Caco-2 (cell line): Measurements from ENCODE around the gene RPIA. TPM values are rescaled to one million over a fixed set of nuclear protein-coding genes. Genes with fewer than 3 reads are reported as not detected.

Source experiments
- BruUV-seq: library from RNA; stranded (reverse); fragments of 400-500 nt; replicated peaks from 2 replicates; lab custom pipeline; 2021; lab: Mats Ljungman, UMichigan
- CTCF ChIA-PET: fragments of 300-600 bp; sonication (Branson Sonifier 250); formaldehyde crosslinking; loops from one replicate; lab custom pipeline; 2022; ENCODE audit warnings: antibody characterized with exemption; lab: Charles Lee
- POLR2A ChIA-PET: fragments of 300-600 bp; sonication (Branson Sonifier 250); formaldehyde crosslinking; loops from one replicate; lab custom pipeline; 2022; ENCODE audit warnings: antibody characterized with exemption; lab: Charles Lee
- DNase-seq, 2 experiments: peaks; one replicate each; pipeline versions ENCODE4 v3.0.0 to v3.0.0-alpha.2; 2020 to 2022
- H3K27me3 ChIP-seq: replicated peaks from 2 replicates; pipeline ENCODE4 v1.6.0; 2011; ENCODE audit warnings: low read length; ENCODE audit not compliant: control insufficient read depth, insufficient read depth
- H3K36me3 ChIP-seq: 2 replicates; pipeline ENCODE4 v1.5.1; 2011; ENCODE audit warnings: low read length; ENCODE audit not compliant: control insufficient read depth, insufficient read depth
- H3K4me1 ChIP-seq: fragments of 250-450 bp; sonication (Bioruptor Pico); 2 replicates; pipeline ENCODE4 v1.5.1; 2020; ENCODE audit warnings: mild to moderate bottlenecking
- H3K4me3 ChIP-seq: 2 replicates; pipeline ENCODE4 v1.5.1; 2011; ENCODE audit warnings: low read depth, mild to moderate bottlenecking, control low read depth, low read length
- H3K9me3 ChIP-seq: fragments of 250-450 bp; sonication (Bioruptor Pico); 2 replicates; pipeline ENCODE4 v1.5.1; 2020; ENCODE audit warnings: mild to moderate bottlenecking, moderate library complexity
- H3K27ac Mint-ChIP-seq: one replicate; pipeline ENCODE4 v1.8.0; 2022; ENCODE audit warnings: mixed read lengths; ENCODE audit not compliant: unreplicated experiment
- H3K27me3 Mint-ChIP-seq: one replicate; pipeline ENCODE4 v1.8.0; 2022; ENCODE audit warnings: mixed read lengths; ENCODE audit not compliant: insufficient read depth, unreplicated experiment
- H3K36me3 Mint-ChIP-seq: one replicate; pipeline ENCODE4 v1.8.0; 2022; ENCODE audit warnings: mild to moderate bottlenecking, mixed read lengths; ENCODE audit not compliant: insufficient read depth, unreplicated experiment
- H3K4me1 Mint-ChIP-seq: one replicate; pipeline ENCODE4 v1.8.0; 2022; ENCODE audit warnings: low read depth, mixed read lengths; ENCODE audit not compliant: unreplicated experiment
- H3K4me3 Mint-ChIP-seq: one replicate; pipeline ENCODE4 v1.8.0; 2022; ENCODE audit warnings: mild to moderate bottlenecking, moderate library complexity, mixed read lengths; ENCODE audit not compliant: unreplicated experiment
- H3K9me3 Mint-ChIP-seq: one replicate; pipeline ENCODE4 v1.8.0; 2022; ENCODE audit warnings: mixed read lengths; ENCODE audit not compliant: unreplicated experiment
- intact Hi-C: fragments of 100-400 bp; cut with micrococcal nuclease; formaldehyde crosslinking; loops from one replicate; pipeline ENCODE4 v1.10.0; 2022; ENCODE audit not compliant: unreplicated experiment
- total RNA-seq: library from RNA; stranded (reverse); gene quantifications from 2 replicates; pipeline ENCODE4 v1.2.3, GENCODE V29; 2022
- TF ChIP-seq, protein P1 (sequence below), 2 experiments: fragments of 200-600 bp in 1 of 2; IDR thresholded peaks; 1 replicate in 1 of 2; 2 replicates in 1 of 2; pipeline versions ENCODE4 v1.5.1 to v1.8.0; 2011 to 2022; ENCODE audit warnings: antibody characterized with exemption in 1 of 2, control low read depth in 1 of 2, inconsistent platforms in 1 of 2, low read depth in 1 of 2, low read length in 1 of 2, mild to moderate bottlenecking in 1 of 2, moderate library complexity in 1 of 2; ENCODE audit not compliant: insufficient read depth in 1 of 2, severe bottlenecking in 1 of 2, unreplicated experiment in 1 of 2

Gene RPIA
- total RNA-seq, 1 experiment from 2014 or later = 33.7 TPM

DNA sequence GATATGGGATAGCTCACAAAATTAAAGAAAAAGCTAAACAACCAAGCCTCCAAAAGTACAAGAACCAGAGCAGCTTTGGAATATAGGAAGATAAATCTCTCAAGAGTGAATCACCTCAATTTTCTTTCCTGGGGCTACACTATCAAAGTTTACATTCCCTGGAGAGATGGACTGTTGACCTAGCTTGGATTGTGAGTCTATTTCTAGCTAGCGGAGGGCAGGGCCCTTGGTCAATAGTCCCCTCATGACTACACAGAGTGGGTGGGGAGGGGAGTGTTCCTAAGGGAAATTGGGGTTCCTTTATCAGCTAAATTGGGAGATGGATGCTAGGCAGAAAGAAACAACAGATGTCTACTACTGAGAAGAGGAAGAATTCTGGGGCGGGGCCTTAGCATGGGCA, 34.3 kb upstream of the RPIA start:
- intact Hi-C loops = no loop called here
- TF ChIP-seq, protein P1, sequence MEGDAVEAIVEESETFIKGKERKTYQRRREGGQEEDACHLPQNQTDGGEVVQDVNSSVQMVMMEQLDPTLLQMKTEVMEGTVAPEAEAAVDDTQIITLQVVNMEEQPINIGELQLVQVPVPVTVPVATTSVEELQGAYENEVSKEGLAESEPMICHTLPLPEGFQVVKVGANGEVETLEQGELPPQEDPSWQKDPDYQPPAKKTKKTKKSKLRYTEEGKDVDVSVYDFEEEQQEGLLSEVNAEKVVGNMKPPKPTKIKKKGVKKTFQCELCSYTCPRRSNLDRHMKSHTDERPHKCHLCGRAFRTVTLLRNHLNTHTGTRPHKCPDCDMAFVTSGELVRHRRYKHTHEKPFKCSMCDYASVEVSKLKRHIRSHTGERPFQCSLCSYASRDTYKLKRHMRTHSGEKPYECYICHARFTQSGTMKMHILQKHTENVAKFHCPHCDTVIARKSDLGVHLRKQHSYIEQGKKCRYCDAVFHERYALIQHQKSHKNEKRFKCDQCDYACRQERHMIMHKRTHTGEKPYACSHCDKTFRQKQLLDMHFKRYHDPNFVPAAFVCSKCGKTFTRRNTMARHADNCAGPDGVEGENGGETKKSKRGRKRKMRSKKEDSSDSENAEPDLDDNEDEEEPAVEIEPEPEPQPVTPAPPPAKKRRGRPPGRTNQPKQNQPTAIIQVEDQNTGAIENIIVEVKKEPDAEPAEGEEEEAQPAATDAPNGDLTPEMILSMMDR (IDR thresholded peaks at IDR 0.05; ENCODE audit: insufficient read depth in 1 of 2, low read depth in 1 of 2, low read length in 1 of 2, severe bottlenecking in 1 of 2, unreplicated experiment in 1 of 2) = no peak
- H3K36me3 Mint-ChIP-seq = peaks cover 1% of the 10 kb centered on the region

DNA sequence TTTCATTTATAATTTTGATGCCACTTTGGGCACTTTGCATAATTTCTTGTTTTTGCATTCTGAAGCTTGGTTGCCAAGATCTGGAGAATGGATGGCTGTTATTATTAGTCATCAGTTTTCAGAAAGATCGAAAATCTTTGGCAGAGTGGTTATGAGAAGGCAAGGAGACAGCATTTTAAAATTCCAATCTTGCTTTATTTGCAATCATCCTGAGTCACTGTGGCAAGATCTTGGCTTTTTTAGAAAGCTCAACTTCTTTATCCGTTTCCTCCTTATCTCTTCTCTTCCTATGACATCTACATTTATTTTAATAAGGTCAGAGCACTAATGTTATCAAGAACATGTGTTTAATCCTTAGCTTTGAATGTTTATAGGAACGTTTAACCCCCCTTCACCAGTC, 33.1 kb upstream of the RPIA start:
- Histone ChIP-seq H3K36me3 (no peaks in the 10 kb centered on the region), H3K4me3 (no peak overlapping the region), H3K4me1 (peaks cover 30% of the 10 kb centered on the region), H3K9me3 (peaks cover 4% of the 10 kb centered on the region; the same call in 1 of the 2 replicates), H3K27me3 (no peaks in the 10 kb centered on the region)
- no TSS peak for BruUV-seq
- Mint-ChIP-seq H3K36me3 (no peaks in the 10 kb centered on the region), H3K4me1 (peaks cover 20% of the 10 kb centered on the region), H3K27ac (no peak overlapping the region), H3K27me3 (no peaks in the 10 kb centered on the region), H3K9me3 (peaks cover 3% of the 10 kb centered on the region), H3K4me3 (no peak overlapping the region)
- no peak for DNase-seq
- TF ChIP-seq, protein P1 (IDR thresholded peaks at IDR 0.05; ENCODE audit: insufficient read depth in 1 of 2, low read depth in 1 of 2, low read length in 1 of 2, severe bottlenecking in 1 of 2, unreplicated experiment in 1 of 2) = no peak
- CTCF ChIA-PET = no interaction called here
- intact Hi-C loops = no loop called here
- POLR2A ChIA-PET = no interaction called here

More for the DNA sequence above, 34.3 kb upstream of the RPIA start:
- ChIA-PET POLR2A (no interaction called here), CTCF (no interaction called here)
- Mint-ChIP-seq H3K9me3 (peaks cover 2% of the 10 kb centered on the region), H3K27ac (peak overlapping the region; percentile 84), H3K4me1 (peaks cover 20% of the 10 kb centered on the region), H3K4me3 (no peak overlapping the region), H3K27me3 (no peaks in the 10 kb centered on the region)
- Histone ChIP-seq H3K27me3 (no peaks in the 10 kb centered on the region), H3K36me3 (no peaks in the 10 kb centered on the region), H3K4me1 (peaks cover 33% of the 10 kb centered on the region), H3K4me3 (no peak overlapping the region), H3K9me3 (peaks cover 4% of the 10 kb centered on the region; the same call in 1 of the 2 replicates)
- no peak for DNase-seq
- BruUV-seq = no TSS peak

DNA sequence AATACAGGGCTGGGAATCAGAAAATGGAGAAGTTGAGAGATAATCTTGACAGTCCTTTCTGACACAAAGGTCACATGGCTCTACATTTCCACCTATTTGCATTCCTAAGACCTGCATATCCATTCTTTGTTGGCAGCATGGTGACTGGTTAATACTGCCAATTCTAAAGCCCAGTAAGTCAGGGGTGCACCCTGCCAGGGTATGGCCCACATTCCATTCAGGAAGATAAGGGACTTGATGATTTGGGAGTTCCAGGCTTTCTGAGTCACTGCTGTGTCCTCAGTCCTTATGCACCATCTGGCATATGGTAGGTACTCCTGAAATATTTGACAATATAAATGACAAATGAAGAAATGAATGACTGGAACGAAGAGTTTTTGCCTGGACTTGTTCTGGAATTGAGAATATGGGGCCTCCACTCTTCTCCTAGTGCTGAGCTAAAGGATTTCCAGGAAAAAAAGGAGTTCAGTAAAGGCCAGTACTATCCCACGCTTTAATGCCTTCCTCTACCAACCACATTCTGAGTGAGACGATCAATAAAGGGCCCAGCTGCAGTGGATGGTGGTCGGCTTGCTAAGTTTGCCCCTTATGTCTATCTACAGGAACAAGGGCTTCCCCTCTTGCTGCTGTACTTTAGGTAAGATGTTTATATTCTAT, 32.5 kb upstream of the RPIA start:
- no peak overlapping the region for H3K4me3 Mint-ChIP-seq
- intact Hi-C loops = no loop called here
- H3K36me3 Mint-ChIP-seq = no peaks in the 10 kb centered on the region
- ChIA-PET CTCF (interaction anchor here (0.6 to 0.9 kb wide), 2 partner anchors 12 to 68 kb away, joined by 3 read pairs; no protein-coding TSS in a partner anchor), POLR2A (interaction anchor here (0.6 to 1.6 kb wide), 2 partner anchors 31 to 455 kb away, joined by 3 to 6 read pairs; no protein-coding TSS in a partner anchor)
- peaks cover 4% of the 10 kb centered on the region; the same call in 1 of the 2 replicates for H3K9me3 ChIP-seq
- no peak overlapping the region for H3K27ac Mint-ChIP-seq
- no peaks in the 10 kb centered on the region for H3K36me3 ChIP-seq
- TF ChIP-seq, protein P1 (IDR thresholded peaks at IDR 0.05; ENCODE audit: insufficient read depth in 1 of 2, low read depth in 1 of 2, low read length in 1 of 2, severe bottlenecking in 1 of 2, unreplicated experiment in 1 of 2) = no peak
- peaks cover 30% of the 10 kb centered on the region for H3K4me1 ChIP-seq
- peaks cover 20% of the 10 kb centered on the region for H3K4me1 Mint-ChIP-seq
- H3K27me3 Mint-ChIP-seq = no peaks in the 10 kb centered on the region
- no peak overlapping the region for H3K4me3 ChIP-seq
- no TSS peak for BruUV-seq
- no peak for DNase-seq
- no peaks in the 10 kb centered on the region for H3K27me3 ChIP-seq
- H3K9me3 Mint-ChIP-seq = peaks cover 10% of the 10 kb centered on the region
